ENCODE data around the gene ZER1.

Gene ZER1

GRCh38 chr9:128683340-128684064, 88.2 kb downstream of the ZER1 start:
- TF ChIP-seq TCF4 (CRISPR knock-in tag; IDR thresholded peaks at IDR 0.05; ENCODE audit: borderline replicate concordance) = no peak

More at GRCh38 chr9:128683340-128684064, 88.2 kb downstream of the ZER1 start:
- ATAC-seq = no peak
